ENCODE measurements around the gene STAC2.
"Not testable (repeated sequence)": the region's sequence is repeated elsewhere in the genome, so short reads cannot be mapped to it uniquely, and the experiment has no call there.

STAC2 gene

DNA sequence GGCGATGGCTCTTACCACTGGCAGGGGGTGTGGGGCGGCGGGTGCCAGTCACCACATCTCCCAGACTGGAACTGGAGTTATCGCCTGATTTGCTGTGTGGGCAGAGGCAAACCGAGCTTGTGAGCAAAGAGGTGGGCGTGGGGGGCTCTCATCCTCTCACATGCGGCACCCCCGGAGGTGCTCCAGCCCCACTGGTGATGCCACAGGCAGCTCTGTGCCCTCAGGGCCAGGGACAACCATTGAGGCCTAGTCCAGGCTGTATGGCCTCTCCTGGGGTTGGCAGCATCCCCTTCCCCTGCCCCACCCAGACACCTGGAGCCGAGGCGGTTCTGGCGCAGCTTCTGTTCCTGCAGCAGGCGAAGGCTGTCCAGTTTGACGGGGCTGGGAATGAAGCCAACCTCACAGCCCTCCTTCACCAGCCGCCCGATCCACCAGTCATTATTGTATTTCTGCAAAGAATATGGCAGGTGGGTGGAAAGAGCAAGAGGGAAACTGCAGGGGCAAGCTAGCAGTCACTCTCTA, 39.2 kb downstream of the STAC2 start:
- no peak for DNase-seq

DNA sequence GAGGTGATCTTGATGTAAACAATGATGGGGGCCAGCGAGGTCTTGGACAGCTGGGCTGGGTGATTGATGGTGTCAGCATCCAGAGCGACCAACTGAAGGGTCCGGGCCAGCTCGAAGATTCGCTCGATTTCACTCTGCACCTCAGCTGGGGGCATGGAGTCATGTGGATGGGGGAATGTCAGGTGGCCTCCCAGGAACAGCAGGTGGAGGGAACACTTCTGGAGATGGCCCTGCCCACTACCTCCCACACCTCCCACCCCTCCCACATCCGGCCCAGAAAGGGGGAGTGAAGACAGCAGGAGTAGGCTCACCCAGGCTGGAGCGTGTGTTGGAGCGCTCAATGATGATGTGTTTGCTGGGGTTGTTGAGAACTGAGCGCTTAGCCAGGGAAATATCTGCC, 42.0 kb downstream of the STAC2 start:
- DNase-seq = no peak

DNA sequence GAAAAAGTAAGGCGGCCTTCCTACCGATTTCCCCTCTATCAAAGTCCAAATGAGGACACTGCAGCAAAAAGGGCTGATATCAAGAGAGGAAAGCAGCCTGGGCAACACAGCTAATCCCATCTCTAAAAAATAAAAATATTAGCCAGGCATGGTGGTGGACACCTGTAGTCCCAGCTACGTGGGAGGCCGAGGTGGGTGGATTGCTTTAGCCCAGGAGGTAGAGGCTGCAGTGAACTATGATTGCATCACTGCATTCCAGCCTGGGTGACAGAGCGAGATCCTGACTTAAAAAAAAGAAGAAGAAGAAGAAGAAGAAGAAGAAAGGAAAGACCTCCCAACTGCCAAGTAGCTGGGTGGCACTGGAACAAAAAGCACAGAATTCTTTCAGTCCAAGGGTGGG, 42.7 kb downstream of the STAC2 start:
- no peak for DNase-seq

DNA sequence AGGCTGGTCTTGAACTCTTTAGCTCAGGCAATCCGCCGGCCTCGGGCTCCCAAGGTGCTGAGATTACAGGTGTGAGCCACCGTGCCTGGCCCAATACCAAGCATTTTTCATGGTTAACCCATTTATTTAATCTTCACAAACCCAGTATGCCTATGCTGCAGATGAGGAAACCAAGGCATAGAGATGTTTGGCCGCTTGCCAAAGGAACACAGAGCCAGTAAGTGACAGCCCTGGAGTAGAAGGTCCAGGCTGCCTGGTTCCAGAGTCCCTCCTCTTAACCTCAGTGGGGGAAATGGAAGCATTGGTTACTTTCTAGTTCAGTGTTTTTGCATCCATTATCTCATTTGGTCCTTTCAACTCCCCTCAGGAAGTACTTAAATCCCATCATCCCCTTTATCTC, 44.4 kb downstream of the STAC2 start:
- DNase-seq = no peak

DNA sequence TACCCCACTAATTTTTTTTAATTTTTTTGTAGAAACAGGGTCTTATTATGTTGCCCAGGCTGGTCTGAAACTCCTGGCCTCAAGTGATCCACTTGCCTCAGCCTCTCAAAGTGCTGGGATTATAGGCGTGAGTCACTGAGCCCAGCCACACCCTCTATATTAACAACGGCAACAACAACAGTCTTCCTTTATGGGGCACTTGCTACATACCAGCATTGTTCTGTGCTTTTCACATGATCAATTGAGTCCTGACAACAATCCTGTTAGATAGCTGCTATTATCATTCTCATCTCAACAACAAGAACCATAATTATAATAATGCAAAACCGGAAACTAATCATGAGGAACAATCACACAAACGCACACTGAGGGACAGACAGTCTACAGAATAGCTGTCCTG, 47.2 kb downstream of the STAC2 start:
- no peak for DNase-seq

DNA sequence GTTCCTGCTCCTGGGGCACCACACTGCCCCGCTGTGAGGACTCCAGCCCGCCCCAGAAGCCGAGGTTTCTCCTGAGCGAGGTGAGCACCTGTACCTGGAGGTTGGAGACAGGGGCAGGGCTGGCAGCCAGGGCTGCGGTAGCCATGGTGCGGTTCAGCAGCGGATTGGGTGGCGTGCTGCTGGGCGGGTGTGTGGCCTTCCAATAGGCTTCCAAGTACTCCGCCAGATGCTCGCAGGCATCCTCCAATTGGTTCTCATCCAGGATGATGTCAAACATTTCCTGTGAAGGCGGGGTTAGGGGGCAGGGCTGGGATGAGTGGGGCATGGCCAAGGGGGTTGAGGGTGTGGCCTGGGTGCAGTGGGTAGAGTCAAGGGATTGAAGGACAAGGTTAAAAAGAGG, 48.5 kb downstream of the STAC2 start:
- DNase-seq = no peak

DNA sequence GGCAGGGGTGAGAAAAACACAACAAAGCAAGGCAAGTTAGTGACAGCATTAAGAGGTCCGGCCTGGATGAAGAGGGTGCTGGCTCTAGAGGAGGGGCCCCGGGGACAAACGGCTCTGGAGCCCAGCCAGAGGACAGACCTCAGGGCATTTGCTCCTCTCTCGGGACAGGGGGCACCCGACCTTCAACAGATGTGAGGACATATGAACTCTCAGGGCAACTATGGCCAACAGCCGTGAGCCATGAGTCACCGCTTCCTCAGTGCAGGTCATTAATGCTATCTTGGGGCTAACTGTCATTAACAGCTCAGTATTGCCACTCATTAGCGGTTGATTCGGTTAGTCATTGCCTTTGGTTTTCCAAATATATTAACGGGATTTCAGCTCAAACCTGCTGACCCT, 50.1 kb downstream of the STAC2 start:
- no peak for DNase-seq

DNA sequence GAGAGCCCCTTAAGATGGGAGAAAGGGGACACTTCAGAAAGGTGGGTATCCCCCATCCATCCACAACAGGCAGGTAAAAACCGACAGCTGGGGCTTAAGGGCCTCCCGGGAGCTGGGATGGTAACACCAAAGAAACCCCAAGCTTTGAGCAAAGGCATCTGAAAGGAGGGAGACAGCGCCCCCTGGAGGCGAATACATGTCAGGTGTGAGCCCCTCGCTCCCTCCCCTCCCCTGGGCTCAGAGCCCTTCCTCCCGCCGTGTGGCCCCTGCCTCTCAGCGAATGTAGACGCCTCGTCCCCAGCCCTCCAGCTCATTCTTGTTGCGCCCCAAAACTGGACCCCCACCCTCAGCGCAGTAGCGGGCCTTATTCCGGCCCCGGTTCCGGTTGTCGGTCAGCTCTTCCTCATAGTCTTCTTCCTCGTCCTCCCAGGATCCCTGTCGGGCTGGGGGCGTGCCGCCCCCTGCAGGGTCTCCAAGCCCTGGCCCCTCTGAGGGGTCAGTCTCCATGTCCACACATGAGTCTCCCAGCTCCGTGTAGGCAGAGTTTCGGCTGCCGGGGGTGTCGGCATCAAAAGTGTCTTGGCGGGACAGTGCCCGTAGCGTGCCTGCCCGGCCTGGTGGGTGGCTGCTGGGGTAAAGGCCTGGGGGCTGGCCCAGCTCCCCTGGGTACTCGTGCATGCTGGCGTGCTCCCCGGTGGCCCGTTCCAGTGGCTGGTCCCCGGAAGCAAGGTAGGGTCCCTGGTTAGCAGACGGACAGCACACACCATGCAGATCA, 50.6 kb downstream of the STAC2 start:
- peak; percentile 69 to 75 for DNase-seq

DNA sequence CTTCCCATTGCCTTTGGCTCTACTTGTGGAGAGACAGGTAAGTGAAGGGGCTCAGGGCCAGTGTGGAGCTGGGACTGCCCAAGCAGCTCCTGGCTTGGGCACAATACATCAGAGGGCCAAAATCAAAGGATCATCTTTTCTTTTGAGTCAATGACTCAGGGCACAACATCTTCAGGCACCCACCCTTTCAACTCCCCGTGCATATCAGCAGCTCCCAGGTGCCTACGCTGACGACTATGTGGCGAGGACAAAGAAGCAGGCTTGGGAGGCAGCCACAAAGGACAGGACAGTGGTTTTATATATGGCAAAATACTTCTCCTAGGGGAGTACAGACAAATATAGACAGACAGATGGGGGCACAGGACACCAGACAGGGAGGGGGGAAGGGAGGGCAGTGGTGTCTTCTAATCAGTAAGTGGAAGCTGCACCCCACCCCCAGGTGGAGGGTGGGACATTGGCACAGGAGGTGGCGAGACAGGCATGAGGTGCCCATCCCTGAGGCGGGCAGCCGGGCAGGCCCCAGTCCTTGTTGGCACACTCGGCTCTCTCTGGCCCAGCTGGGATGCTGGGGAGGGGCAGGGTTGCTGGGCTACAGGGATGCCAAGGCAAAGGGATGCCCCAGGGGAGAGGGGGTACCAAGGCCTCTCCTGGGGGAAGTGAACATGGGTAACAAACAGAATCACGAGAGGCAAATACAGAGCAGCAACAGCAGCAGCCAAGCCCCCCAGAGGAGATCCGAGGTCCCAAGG, 52.0 kb downstream of the STAC2 start:
- no peak for DNase-seq

DNA sequence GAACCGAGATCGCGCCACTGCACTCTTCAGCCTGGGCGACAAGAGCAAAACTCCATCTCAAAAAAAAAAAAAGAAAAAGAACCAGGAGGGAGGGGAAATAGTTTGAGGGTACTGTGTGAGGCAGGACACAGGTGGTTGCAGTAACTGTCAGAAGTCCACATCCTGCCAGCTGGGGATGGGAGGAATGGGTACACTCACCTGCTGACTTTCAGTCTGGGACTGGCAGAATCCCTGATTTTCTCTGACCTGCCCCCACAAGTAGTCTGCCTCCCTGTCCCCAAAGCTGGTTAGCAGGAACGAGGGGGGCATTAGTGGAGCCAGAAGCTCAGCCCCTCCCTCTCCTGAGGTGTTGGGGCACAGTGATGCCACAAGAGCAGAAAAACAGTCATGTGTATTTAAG, 52.7 kb downstream of the STAC2 start:
- DNase-seq = no peak

DNA sequence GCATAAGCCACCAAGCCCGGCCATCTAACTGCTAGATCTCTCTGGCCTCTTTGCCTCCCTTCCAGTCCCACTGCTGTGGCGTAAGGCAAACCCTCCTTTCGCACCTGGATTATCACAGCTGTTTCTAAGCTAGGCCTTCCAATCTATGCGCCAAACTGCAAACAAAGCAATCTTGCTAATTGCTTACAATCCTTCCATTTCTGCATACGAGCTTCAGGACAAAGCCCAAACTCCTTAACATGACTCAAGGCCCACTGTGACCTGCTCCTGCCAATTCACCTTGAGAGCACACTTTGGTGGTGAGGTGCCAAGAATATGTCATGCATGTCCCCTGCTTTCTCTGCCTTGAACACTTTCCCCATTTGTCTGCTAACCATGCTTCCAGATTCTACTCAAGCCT, 53.8 kb downstream of the STAC2 start:
- no peak for DNase-seq

DNA sequence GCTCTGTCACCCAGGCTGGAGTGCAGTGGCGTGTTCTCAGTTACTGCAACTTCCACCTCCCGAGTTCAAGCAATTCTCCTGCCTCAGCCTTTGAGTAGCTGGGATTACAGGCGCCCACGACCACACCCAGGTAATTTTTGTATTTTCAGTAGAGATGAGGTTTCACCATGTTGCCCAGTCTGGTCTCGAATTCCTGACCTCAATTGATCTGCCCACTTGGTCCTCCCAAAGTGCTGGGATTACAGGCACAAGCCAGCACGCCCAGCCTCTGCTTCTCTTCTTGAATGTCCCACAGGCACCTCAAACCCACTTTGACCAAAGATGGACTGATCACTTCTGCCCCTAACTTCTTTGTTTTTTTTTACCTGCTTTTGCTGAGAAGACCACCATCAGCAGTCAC, 55.2 kb downstream of the STAC2 start:
- no peak for DNase-seq

DNA sequence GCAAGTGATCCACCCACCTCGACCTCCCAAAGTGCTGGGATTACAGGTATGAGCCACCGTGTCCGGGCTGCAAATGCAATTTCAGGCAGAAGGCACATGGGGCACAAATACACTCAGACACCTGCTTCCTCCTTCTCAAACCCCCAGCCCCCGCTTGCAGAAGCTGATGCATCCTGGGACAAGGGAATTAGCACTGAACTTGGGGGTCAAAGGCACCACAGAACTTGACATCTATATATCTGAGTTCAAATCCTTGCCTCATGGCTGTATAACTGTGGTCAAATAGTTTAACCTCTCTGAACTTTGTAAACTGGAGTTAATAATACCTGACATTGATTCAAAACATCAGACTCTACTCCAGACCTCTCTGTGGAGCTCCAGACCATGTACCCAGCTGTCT, 55.6 kb downstream of the STAC2 start:
- DNase-seq = no peak

DNA sequence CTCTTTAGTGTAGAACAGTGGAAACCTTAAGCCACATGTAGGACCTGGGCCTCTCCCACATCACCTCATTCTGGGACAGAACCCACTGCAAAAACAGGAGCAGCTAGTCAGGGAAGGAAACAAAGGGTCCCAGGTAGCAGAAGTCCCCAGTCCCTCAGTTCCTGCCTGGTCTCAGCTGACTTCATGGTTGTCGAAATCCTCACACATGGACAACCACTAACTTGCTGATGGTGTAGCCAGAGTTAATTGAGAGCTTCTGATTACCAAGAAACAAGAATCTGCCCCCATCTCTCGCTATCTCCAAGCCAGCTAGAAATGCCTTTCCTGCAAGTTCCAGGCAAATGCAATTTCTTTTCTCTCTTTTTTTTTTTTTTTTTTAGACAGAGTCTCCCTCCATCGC, 56.2 kb downstream of the STAC2 start:
- DNase-seq = no peak

DNA sequence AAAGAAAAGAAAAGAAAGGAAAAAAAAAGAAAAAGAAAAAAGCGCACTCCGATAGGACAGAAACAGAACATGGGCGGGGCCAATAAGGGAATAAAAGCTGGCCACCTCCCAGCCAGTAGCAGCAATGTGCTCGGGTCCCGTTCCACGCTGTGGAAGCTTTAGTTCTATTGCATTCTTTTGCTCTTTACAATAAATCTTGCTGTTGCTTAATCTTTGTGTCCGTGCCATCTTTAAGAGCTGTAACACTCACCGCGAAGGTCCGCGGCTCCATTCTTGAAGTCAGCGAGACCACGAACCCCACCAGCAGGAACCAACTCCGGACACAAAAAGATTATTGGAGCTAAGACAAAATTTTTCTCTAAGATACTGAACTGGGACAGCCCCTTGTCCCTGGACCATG, 56.6 kb downstream of the STAC2 start:
- no peak for DNase-seq

DNA sequence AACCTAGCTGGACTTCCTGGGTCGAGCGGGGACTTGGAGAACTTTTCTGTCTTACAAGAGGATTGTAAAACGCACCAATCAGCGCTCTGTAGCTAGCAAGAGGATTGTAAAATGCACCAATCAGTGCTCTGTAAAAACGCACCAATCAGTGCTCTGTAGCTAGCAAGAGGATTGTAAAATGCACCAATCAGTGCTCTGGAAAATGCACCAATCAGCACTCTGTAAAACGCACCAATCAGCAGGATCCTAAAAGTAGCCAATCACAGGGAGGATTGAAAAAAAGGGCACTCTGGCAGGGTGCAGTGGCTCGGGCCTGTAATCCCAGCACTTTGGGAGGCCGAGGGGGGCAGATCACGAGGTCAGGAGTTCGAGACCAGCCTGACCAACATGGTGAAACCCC, 57.2 kb downstream of the STAC2 start:
- DNase-seq = not testable (repeated sequence)

DNA sequence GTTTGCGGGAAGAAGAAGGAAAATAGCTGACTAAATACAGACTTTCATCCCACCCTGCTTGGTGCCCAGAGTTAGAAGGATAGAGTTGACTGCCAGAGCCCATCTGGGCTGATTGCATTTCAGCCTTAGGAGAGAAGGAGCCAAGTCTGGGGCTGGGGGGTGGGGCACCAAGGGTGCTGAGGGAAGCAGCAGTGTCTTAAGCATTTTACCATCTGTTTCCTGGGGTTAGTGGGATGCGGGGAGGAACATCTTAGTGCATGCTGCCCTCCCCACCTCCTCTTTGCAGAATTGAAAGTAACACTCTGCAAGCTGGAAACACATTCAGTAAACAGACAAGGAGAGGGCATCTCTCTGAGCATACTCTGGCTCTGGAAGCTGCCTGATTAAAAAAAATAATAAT, 58.3 kb downstream of the STAC2 start:
- no peak for DNase-seq

DNA sequence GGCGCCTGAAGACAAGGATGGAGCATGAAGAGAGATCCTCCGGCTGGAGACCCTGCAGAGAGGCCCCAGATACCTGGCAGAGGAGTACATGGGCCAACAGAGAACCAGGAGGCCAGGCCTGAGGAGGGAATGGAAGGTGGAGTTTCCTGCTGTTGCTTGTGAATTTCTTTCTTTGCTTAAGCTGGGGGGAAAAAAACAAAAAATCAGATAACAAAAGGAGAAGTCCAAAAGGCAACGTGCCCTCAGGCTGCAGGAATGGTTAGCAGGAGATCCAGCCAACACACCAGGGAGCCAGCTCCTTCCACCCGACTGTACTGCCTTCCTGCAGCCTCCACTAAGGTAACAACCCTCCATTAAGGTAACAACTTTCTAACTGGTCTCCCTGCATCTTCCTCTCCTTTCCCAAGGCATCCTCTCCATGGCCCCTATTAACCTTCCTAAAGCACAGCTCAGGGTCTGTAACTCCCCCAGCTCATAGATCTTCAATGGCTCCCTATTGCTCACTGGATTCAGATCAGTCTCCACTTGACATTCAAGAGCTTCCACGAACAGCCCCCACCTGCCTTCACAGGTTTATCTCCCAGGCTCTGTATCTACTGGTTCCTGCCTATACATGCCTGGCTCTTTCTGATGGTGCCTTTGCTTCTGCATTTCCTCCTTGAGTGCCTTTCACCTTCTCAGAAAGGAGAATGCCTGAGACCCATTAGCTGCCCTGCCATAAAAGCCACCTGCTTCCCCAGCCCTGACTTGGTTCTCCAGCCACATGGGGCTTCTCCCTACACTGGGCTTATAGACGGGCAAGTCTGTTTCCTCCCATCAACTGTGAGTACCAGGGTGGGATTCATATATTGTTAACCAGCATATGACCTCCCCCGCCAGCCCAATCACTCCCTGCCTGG, 59.1 kb downstream of the STAC2 start:
- DNase-seq = no peak

DNA sequence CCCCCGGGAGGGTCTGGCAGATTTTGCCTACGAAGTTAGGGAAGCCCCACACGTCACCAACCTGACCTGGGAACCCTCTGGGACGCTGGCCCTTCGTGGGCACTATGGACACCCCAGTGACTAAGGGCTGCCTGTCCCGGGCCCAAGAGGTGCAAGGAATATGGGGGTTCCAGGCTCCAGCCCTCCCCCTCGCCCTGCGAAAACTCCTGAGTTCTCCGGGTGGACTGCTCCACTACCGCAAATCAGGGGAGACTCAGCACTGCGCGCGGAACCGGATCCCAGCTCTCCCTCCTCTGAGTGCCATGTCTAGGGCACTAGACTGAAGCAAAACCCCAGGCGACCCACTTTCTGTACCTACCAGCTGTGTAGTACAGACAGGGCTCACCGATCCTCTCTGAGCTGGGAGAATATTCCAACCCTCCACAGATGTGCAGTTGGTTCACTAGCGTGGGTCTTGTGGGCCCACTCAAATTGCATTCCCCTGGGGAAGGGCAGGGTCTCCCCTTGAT, 59.9 kb downstream of the STAC2 start, which contains the start of gene ARL5C:
ARL5C (minus strand) TSS at position 321 of the 509 bp plus-strand sequence. CDS start 401 bp downstream, outside the sequence.
- DNase-seq = no peak

DNA sequence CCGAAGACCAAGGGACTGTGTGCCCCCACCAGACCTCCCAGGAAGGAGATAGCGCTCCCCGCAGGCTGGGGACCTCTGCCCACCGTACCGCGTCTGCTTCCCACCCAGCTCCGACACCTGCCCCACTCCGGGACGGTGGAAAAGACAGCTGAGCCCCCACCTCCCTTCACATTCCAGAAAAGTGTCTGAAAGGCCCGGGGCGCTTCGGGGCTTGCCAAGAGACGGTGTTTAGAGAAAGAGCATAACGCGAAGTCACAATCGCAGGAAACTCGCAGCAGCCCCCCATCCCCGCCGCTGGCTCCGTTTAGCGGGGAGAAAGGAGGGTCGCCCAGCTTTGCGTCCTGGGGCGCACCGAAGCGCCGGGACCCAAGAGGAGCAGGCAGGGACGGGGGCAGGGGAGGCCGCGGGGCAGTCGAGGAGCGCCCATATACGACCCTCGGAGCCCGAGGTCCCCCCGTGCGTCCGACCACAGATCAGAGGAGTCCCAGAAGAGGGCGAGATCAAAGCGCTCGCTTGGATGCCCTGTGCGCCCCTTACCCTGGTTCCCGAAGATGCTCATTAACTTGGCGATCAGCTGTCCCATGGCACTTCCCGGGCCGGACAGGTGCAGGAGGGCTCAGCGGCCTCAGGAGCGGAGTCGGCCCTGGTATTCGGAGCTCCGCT, 60.4 kb downstream of the STAC2 start:
- DNase-seq = no peak

DNA sequence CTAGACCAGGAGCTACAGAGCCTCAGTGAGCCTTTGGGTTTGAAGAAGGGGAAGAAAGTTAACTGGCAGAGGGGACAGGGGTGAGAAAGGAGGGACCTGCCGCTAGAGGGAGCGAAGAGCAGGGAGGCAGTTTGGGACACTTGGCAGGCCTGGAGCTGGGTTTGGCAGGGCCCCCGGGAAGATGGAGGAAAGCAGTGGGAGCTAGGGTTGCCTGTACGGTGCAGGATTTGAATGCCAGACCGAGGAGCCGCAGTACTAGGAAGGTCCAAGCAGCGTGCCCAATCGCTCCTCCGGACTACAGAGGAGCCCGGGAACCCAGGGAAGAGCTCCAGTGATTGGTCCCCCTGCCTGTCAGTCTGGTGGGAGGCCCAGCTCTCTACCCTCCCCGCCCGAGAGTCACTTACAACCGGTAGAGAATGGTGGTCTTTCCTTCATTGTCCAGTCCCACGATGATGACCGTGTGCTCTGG, 61.0 kb downstream of the STAC2 start:
- DNase-seq = peak; percentile 68

DNA sequence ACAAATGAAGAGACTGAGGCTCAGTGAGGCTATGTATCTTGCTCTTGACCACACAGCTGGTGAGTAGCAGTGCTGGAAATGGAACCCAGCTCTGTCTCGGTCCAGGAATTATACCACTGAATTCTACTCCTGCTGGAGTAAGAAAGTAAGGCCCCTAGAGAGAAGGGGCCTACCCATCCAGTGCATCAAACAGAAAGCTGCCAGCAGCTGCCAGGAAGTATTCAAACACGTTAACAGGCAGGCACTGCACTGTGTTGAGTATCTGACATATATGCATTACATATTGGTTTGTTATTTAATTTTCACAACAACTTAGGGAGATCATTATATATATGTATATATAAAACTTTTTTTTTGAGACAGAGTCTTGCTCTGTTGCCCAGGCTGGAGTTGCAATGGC, 63.8 kb downstream of the STAC2 start:
- no peak for DNase-seq

All from stimulated activated CD4-positive, alpha-beta T cell treated with anti-CD3 and anti-CD28 coated beads, Interleukin-2, amount 100 ng/mL, for 48 hours (primary cell).